Measurements from ENCODE around the gene UGT2B7. TPM values are rescaled to one million over a fixed set of nuclear protein-coding genes. Genes with fewer than 3 reads are reported as not detected.

The UGT2B7 gene
- total and polyA plus RNA-seq, 10 of the 15 experiments (the other 5 are each of a cell fraction or from before 2014, with no cell fraction given), result 0.73 to 2.9 (median 1.2) TPM

- Histone ChIP-seq H3K4me3 (no peak overlapping the region), H2AFZ (ENCODE audit: control insufficient read depth, low read depth, low read length) (no peak overlapping the region), H3K4me1 (ENCODE audit: control insufficient read depth, insufficient read depth, low read length) (no peaks in the 10 kb centered on the region), H3K9me3 (replicated peaks; ENCODE audit: control insufficient read depth, insufficient read depth, low read length) (no peaks in the 10 kb centered on the region), H3K79me2 (ENCODE audit: control insufficient read depth, insufficient read depth, low read length) (no peaks in the 10 kb centered on the region), H3K9ac (ENCODE audit: control insufficient read depth, insufficient read depth, low read length) (no peak overlapping the region), H3K4me2 (ENCODE audit: control insufficient read depth, insufficient read depth) (no peak overlapping the region), H4K20me1 (ENCODE audit: control insufficient read depth, insufficient read depth) (no peaks in the 10 kb centered on the region), H3K36me3 (ENCODE audit: control insufficient read depth in 2 of 2, insufficient read depth in 2 of 2, low read length in 1 of 2) (no peaks in the 10 kb centered on the region), H3K27ac (ENCODE audit: control insufficient read depth, insufficient read depth) (no peak overlapping the region), H3K27me3 (replicated peaks in 1 of 2; ENCODE audit: control insufficient read depth in 2 of 2, insufficient read depth in 2 of 2, low read length in 1 of 2) (no peaks in the 10 kb centered on the region)
- intact Hi-C loops (cut with micrococcal nuclease; ENCODE audit: unreplicated experiment), result no loop called here
- BruUV-seq (replicated peaks), result no TSS peak
- in situ Hi-C loops (cut with MboI), result loop anchor here (25.0 kb wide), 1 partner anchor 1617 kb away; the partner anchor contains the start of gene UTP3
- ChIA-PET RAD21 (ENCODE audit: unreplicated experiment) (interaction anchor here (1.5 kb wide), 1 partner anchor 10 kb away, joined by 4 read pairs; no protein-coding TSS in a partner anchor), CTCF (interaction anchor here (0.6 to 1.5 kb wide), 4 partner anchors 10 to 285 kb away, joined by 3 to 6 read pairs (median 4); no protein-coding TSS in a partner anchor), SMC1A (ENCODE audit: uncharacterized antibody, unreplicated experiment) (interaction anchor here (0.7 to 1.2 kb wide), 4 partner anchors 11 to 55 kb away, joined by 3 to 9 read pairs (median 3); no protein-coding TSS in a partner anchor), POLR2A (no interaction called here)
- ATAC-seq (no peak), DNase-seq (ENCODE audit: low read depth, low spot score) (no peak), FAIRE-seq (no peak)
- WGBS (ENCODE audit: insufficient coverage, insufficient replicate concordance, low lambda C conversion rate, missing lambda C conversion rate), result 53% methylated on average over 2 of the region's 2 CpGs
- no peak for TF ChIP-seq ZNF274 (IDR thresholded peaks at IDR 0.05; ENCODE audit: insufficient read depth, insufficient read length)
- no peak for TF ChIP-seq CBFB (IDR thresholded peaks at IDR 0.05; ENCODE audit: low read depth)
- TF ChIP-seq PAX5 (IDR thresholded peaks at IDR 0.05; ENCODE audit: borderline replicate concordance, low read depth, low read length), result no peak
- TF ChIP-seq PAX8 (IDR thresholded peaks at IDR 0.05), result no peak
- no peak for TF ChIP-seq SRF (IDR thresholded peaks at IDR 0.05; ENCODE audit: low read depth in 2 of 2, low read length in 2 of 2)
- no peak for TF ChIP-seq HDGF (IDR thresholded peaks at IDR 0.05)
- TF ChIP-seq ZNF384 (IDR thresholded peaks at IDR 0.05; ENCODE audit: borderline replicate concordance, low read depth, low read length), result no peak
- no peak for TF ChIP-seq NFXL1 (IDR thresholded peaks at IDR 0.05; ENCODE audit: borderline replicate concordance)
Observed at GRCh38 chr4:69070590-69070989, 25.7 kb upstream of the UGT2B7 start.

- DNase-seq (ENCODE audit: low read depth, low spot score), result no peak
- Histone ChIP-seq H4K20me1 (ENCODE audit: control insufficient read depth, insufficient read depth) (no peaks in the 10 kb centered on the region), H3K4me3 (no peak overlapping the region), H2AFZ (ENCODE audit: control insufficient read depth, low read depth, low read length) (no peak overlapping the region), H3K27me3 (replicated peaks in 1 of 2; ENCODE audit: control insufficient read depth in 2 of 2, insufficient read depth in 2 of 2, low read length in 1 of 2) (no peaks in the 10 kb centered on the region), H3K27ac (ENCODE audit: control insufficient read depth, insufficient read depth) (no peak overlapping the region), H3K9me3 (replicated peaks; ENCODE audit: control insufficient read depth, insufficient read depth, low read length) (no peaks in the 10 kb centered on the region), H3K79me2 (ENCODE audit: control insufficient read depth, insufficient read depth, low read length) (no peaks in the 10 kb centered on the region), H3K36me3 (ENCODE audit: control insufficient read depth in 2 of 2, insufficient read depth in 2 of 2, low read length in 1 of 2) (no peaks in the 10 kb centered on the region), H3K4me1 (ENCODE audit: control insufficient read depth, insufficient read depth, low read length) (no peaks in the 10 kb centered on the region), H3K4me2 (ENCODE audit: control insufficient read depth, insufficient read depth) (no peak overlapping the region), H3K9ac (ENCODE audit: control insufficient read depth, insufficient read depth, low read length) (no peak overlapping the region)
- ChIA-PET RAD21 (ENCODE audit: unreplicated experiment) (interaction anchor here (0.6 to 1.8 kb wide), 4 partner anchors 11 to 311 kb away, joined by 3 to 6 read pairs (median 4); no protein-coding TSS in a partner anchor), CTCF (interaction anchor here (0.8 kb wide), 1 partner anchor 166 kb away, joined by 3 read pairs; no protein-coding TSS in a partner anchor), SMC1A (ENCODE audit: uncharacterized antibody, unreplicated experiment) (interaction anchor here (0.9 to 3.4 kb wide), 4 partner anchors 11 to 48 kb away, joined by 3 to 27 read pairs (median 4); no protein-coding TSS in a partner anchor), POLR2A (no interaction called here)
- no TSS peak for BruUV-seq (replicated peaks)
- 35% methylated on average over 1 of the region's 1 CpG for WGBS (ENCODE audit: insufficient coverage, insufficient replicate concordance, low lambda C conversion rate, missing lambda C conversion rate)
- TF ChIP-seq RELA (IDR thresholded peaks at IDR 0.05; ENCODE audit: borderline replicate concordance, partially characterized antibody), result no peak
- in situ Hi-C loops (cut with MboI), result loop anchor here (25.0 kb wide), 1 partner anchor 1616 kb away; the partner anchor contains the start of gene UTP3
- intact Hi-C loops (cut with micrococcal nuclease; ENCODE audit: unreplicated experiment), result no loop called here
- ATAC-seq, result no peak
- FAIRE-seq, result no peak
Observed at GRCh38 chr4:69071286-69071685, 25.0 kb upstream of the UGT2B7 start.
